ENCODE measurements around the gene MCTP1. TPM values are rescaled to one million over a fixed set of nuclear protein-coding genes. Genes with fewer than 3 reads are reported as not detected.
"Not testable (repeated sequence)": the region's sequence is repeated elsewhere in the genome, so short reads cannot be mapped to it uniquely, and the experiment has no call there.

Gene MCTP1
- total and polyA plus RNA-seq, 2 of the 8 experiments (the other 6 are each of a cell fraction or from before 2014, with no cell fraction given): 0.56 to 3.4 TPM

DNA sequence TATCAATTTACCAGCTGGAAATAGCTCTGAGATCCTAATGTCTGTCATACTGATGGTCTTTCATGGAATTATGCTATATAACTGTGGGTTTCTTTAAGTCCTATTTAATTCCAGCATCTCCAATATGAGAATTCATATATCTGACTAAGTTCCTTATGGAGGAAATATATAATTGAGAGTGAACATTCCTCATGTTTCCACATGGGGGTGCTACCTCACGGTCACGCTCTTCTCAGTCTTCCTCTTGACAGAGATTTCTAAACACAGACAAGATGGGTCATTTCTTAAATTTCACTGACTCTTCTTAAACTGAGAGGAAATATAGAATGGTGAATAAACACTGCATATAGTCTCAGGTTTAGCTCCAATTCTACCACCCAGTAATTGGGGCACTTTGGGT lies 454.4 kb downstream of the MCTP1 start (continued):
- no peak for TF ChIP-seq HDAC2 (IDR thresholded peaks at IDR 0.05; ENCODE audit: borderline replicate concordance in 1 of 2, low read depth in 2 of 2, low read length in 2 of 2)

DNA sequence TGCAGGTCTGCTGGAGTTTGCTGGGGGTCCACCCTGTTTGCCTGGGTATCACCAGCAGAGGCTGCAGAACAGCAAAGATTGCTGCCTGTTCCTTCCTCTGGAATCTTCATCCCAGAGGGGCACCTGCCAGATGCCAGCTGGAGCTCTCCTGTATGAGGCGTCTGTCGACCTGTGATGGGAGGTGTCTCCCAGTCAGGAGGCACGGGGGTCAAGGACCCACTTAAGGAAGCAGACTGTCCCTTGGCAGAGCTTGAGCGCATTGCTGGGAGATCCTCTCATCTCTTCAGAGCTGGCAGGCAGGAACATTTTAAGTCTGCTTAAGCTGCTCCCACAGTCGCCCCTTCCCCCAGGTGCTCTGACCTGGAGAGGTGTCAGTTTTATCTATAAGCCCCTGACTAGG lies 456.7 kb downstream of the MCTP1 start:
- H3K27me3 ChIP-seq (replicated peaks in 1 of 4; ENCODE audit: control insufficient read depth in 3 of 4, extremely low read depth in 1 of 4, insufficient read depth in 3 of 4, low read length in 3 of 4); H2BK15ac ChIP-seq (ENCODE audit: low read length); H2AK5ac ChIP-seq (ENCODE audit: low read depth, low read length); H3K79me2 ChIP-seq (ENCODE audit: control insufficient read depth in 1 of 2, insufficient read depth in 2 of 2, low read length in 2 of 2); H3K56ac ChIP-seq (replicated peaks; ENCODE audit: insufficient read length, low read depth, low read length); H2BK5ac ChIP-seq (ENCODE audit: low read depth, low read length); H2AFZ ChIP-seq (ENCODE audit: low read length); H3K27ac ChIP-seq (ENCODE audit: low read depth, low read length); H3K36me3 ChIP-seq (ENCODE audit: control insufficient read depth in 2 of 4, insufficient read depth in 4 of 4, low read length in 3 of 4); H3K9ac ChIP-seq (replicated peaks in 1 of 4; ENCODE audit: extremely low read depth in 1 of 4, low read depth in 3 of 4, low read length in 3 of 4); H3K18ac ChIP-seq (ENCODE audit: extremely low read depth, low read length); H4K20me1 ChIP-seq (replicated peaks in 1 of 2; ENCODE audit: control insufficient read depth in 1 of 2, insufficient read depth in 2 of 2, low read length in 2 of 2); H3K4me2 ChIP-seq (ENCODE audit: insufficient read depth in 1 of 2, low read depth in 2 of 2, low read length in 2 of 2); H3K23me2 ChIP-seq (ENCODE audit: low read depth, low read length); H4K8ac ChIP-seq (ENCODE audit: extremely low read depth, insufficient read depth, low read length); DNase-seq (ENCODE audit: low read depth in 1 of 2, low spot score in 2 of 2); H3K79me1 ChIP-seq (ENCODE audit: low read depth, low read length); H2BK20ac ChIP-seq (ENCODE audit: low read length); POLR2A ChIA-PET (ENCODE audit: partially characterized antibody); FAIRE-seq; H3K14ac ChIP-seq (ENCODE audit: insufficient read length); H3K4me1 ChIP-seq (replicated peaks in 1 of 4; ENCODE audit: control insufficient read depth in 3 of 4, insufficient read depth in 4 of 4, low read length in 3 of 4); H4K91ac ChIP-seq (replicated peaks; ENCODE audit: insufficient read length, low read length); H3K4me3 ChIP-seq (ENCODE audit: extremely low read depth in 1 of 4, insufficient read depth in 2 of 4, low read depth in 3 of 4, low read length in 4 of 4); H3K23ac ChIP-seq (ENCODE audit: insufficient read length); H2BK12ac ChIP-seq (ENCODE audit: low read depth, low read length); H2BK120ac ChIP-seq (replicated peaks; ENCODE audit: low read depth, low read length); H3K4ac ChIP-seq (replicated peaks; ENCODE audit: insufficient read length, low read depth, low read length); H3K9me3 ChIP-seq (ENCODE audit: insufficient read depth in 2 of 2, low read depth in 1 of 2, low read length in 1 of 2); H4K5ac ChIP-seq (ENCODE audit: insufficient read length, low read depth, low read length): not testable (repeated sequence)
- CTCF ChIA-PET (ENCODE audit: partially characterized antibody): interaction anchor here (0.6 to 7.7 kb wide), 7 partner anchors 13 to 90 kb away, joined by 3 to 47 read pairs (median 10); no protein-coding TSS in a partner anchor
- 86% methylated on average over 5 of the region's 5 CpGs; no CpG with 5 or more reads in 1 of the 2 experiments for WGBS, 2 experiments (ENCODE audit: extremely low coverage in 1 of 2, insufficient coverage in 1 of 2, insufficient read length in 1 of 2, insufficient replicate concordance in 2 of 2, low coverage in 1 of 2, low lambda C conversion rate in 2 of 2, missing lambda C conversion rate in 1 of 2)

Data from H1 (cell line).